HG03460 (cell line): ENCODE data around the gene MAP1B.

Experiments used
- ATAC-seq: cut with Tn5 transposase; IDR thresholded peaks from one replicate; pipeline ENCODE4 v1.9.1; 2021; ENCODE audit not compliant: unreplicated experiment

The MAP1B gene

DNA sequence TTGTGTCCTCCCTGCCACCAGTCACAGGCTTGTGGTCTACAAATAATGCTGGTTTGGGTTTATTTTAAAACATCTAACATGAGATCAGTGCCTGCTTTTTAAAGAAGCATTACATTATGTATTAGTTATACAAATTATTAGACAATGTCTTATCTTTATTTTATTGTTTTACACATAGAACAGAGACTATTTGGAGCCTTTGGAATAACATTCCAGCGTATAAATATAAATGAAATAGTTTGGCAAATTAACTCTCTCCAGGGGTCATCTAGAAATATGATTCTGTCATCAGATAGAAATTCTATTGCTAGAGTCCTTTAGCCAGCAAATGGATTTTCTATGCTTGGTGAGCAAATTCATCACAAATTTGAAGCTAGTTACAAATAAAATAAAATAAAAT lies 22.4 kb downstream of the MAP1B start:
- ATAC-seq, result no peak

DNA sequence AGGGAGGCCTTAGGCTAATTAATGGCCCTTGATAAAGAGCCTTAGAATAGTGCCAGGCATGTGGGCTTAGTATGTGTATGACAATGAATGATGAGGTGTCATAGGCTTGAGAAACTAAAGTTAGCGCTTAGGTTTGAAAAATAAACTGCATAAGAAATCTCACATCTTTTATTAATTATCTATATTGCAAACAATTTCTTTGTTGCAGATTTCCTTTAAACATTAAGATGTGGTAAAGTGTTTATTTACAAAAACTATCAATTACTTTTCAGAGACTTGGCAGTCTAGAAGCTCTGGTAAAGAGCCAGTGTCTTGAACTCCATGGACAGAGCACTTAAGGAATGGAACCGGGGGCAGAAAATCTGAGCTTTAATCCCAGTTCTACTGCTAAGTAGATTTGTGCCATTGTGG lies 23.1 kb downstream of the MAP1B start:
- ATAC-seq, result no peak

DNA sequence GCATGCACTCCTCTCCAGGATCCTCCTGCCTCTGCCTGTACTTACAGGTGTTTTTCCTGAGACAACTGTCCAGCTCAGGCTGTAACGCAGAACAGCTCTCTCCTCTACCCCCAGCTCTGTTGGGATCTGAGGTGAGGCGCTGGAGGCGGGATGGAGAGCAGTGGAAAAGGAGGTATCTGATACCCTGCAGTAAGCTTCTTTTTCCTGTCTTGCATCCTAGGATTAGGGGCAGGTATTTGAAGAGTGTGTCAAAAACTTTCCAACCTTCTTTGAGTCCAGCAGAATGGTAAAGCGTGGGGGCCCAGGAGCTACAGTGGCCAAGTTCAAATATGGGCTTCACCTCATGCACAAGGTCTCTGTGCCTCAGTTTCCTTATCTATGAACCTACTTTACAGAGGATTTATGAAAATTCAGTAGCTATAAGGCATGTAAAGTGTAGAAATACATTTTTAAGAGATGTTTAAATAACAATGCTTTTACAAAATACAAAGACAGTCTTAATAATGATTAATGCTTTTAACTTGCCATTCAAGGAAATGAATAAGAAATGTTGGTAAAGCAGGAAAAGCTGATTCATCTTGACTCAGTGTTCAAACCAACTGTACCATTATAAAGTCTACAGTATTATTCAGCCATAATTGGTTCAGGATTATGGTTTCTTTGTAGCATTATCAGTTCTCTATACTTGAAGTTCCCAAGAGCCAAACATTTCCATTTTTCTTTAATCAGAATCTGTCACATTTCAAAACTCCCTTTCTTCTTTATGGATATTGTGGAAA lies 26.1 kb downstream of the MAP1B start:
- ATAC-seq, result no peak

DNA sequence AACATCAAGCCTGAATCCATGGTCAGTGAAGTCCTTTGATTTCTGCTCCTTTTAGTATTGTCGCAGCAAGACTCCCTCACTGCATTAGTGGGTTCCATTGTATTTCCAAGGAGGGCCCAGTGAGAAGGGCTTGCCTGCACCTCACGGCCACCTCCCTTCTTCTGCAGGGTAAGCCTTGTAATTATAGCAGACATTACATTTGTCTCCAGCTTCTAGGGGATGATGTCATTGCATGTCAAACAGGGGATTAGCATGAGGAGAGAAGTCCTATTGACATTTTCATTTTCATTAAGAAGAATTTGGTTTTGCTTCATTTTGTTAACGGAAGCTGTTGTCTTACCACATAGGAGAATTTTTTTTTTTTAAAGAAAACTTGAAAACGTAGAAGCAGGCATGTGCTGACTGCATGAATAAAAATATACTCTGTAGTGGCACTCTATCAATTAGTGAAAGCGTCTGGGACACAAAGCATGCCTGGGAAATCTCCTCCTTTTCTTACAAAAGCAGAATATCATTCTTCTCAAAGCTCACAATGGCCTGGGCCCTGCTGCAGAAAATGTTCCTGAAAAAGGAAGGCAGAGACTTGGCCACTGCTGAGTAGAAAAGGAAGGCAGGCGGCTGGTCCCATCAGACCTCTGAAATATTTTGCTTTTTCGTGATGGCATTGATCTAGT lies 27.1 kb downstream of the MAP1B start:
- no peak for ATAC-seq

DNA sequence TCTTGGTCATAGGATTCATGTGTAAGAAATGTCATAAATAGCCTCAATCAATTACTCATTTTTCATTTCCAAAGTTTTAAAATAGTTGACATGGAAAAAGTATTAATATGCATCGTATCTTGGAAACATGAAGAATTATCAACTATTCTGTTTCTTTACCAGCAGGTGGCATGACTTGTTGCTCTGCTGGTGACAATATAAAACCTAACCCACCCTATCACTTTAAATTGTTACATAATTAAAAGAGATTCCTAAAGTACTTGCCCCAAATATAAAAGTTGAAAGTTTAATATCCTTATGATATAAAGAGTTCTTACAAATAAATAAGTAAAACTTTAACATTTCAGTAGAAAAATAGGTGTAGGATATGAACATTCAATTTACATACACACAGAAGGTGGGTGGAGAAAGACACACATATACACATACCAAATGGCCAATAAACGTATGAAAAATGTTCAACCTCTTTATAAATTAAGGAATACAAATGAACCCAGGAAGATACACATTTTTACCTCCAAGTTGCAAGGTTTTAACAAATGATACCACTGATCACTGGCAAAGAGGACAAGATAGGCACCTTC lies 30.6 kb downstream of the MAP1B start:
- no peak for ATAC-seq

DNA sequence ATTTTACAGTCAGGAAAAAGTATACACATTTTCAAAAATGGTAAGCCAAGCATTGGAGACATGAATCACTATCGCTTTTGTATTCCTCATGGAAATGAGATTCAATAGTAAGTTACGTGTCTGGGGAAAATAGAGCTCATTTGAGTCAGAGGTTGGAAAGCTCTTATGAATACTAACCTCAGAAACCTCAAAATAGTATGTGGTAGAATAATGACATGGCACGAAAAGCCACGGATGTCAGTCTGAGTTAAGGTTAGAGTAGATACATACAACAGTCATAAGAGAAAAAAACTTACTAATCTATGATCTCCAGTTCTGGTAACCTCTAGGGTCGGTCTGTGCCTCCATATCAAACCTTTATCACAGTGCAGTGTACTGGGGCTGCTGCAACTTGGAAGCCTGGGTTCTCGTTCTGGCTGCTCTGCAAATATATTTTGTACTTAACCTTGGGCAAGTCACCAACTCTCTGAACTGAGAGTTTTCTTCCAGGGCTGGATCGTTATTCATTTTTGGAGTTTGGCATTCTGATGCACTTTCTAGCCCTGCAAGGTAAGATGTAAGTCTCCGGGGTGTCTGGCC lies 31.8 kb downstream of the MAP1B start:
- no peak for ATAC-seq

DNA sequence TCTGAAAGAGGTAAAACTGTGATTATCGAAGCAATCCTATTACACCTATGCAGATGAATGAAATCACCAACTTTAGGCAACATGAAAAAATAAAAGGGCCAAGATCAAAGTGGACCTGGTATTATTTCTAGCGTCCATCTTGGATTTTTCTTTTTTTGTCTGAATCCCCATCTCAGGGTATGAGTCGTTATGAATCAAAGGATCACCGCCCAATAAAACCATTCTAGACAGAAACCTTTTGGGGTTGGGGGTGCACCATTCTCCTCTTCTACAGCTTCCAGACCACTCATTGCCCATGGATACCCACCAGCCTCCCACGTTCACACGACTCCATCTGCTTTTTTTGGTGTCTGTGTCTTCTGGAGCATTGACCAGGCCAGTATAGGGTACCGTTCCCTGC lies 33.4 kb downstream of the MAP1B start:
- no peak for ATAC-seq

DNA sequence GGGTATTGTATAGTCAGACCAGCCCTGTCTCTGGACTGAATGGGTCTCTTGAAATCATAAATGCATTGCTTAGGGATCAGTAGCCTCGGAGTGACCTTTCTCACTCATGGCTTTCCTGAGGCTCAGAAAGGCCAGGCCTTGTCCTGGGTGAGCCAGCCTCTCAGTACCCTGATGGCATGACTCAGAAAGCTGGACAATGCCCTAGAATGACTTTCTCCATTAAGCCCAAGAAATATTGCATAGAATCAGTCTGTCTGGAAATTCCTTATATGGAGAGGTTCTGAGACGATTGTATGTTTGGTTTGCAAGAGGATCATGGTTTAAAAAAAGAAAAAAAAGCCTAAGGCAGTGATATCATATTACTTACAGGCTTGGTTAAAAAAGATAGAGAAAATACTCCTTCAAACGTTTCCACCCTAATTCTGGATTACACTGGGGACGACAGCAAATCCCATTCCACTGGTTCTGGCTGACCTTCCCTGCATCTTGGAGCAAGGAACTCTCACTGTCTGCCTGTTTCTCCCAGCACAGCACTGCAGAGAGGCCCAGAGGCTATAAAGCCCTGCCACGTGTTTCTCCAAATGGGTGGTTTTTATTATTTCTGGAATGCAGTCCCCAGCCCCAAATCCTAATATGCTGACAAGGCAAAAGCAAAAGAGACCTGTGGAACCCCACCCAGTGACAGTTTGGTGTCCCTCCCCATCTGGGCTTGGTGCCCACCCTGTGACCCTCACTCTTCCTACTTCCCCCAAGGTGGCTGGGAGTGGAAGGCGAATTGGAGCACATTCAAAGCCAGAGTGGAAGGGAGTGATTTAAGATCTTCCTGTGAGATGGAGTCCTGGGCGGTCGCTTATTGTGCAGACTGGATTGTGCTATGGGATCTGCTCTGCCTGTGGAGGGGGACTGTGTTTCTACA lies 34.4 kb downstream of the MAP1B start:
- ATAC-seq, result no peak

DNA sequence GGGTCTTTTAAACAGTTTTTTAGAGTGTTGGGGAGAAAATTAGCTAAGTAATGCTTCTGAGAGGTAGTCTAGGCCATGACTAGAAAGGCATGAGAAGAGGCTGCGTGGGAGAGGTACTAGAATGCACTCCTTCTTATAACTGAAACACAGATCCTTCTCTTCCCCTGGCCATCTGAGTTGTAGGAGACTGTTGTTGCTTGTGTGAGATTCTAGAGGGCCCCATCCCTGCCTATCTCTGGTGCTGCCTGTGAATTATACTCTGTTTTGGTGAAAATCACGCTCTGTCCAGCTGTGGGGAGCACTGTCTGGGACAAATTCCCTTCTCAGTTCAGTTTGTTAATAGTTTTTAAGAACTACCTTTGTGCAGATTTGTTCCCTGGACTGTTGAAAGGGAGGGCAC lies 37.5 kb downstream of the MAP1B start:
- ATAC-seq, result no peak

DNA sequence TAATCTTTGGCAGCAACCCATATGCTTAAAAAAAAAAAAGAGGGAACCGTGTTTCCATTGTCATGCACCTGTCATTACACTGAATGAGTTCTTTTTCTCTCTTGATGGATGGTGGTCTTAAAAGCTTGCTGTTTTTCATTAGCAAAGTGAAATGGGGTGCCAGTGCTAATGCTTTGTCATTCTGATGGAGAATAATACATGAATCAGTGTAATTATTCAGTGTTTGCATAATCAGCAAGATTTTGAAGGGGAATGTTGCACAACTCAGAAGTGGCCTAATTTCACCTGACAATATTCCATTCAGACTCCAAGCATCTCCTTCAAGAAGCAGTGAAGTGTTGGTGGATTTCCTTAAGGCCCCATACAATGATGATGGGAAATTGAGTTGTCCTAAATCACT lies 38.1 kb downstream of the MAP1B start:
- ATAC-seq, result no peak

DNA sequence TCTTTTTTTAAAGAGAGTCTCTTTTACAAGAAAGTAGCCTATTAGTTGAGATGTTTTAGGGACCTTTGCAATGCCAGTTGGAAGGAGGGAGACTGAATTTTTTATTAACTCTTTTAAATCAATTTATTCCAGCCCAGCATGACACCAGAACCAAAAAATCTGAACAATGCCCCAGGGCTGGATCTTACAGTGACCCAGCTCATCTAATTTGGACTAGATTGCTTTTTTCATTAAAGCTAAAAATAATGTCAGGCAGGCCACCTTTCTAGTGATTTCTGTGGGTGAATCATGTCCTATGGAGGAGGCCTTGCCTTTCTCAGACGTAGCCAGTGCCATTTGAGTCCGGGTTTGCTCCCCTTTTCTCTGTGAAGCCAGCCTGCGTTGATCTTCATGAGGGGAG lies 38.8 kb downstream of the MAP1B start:
- ATAC-seq, result no peak

DNA sequence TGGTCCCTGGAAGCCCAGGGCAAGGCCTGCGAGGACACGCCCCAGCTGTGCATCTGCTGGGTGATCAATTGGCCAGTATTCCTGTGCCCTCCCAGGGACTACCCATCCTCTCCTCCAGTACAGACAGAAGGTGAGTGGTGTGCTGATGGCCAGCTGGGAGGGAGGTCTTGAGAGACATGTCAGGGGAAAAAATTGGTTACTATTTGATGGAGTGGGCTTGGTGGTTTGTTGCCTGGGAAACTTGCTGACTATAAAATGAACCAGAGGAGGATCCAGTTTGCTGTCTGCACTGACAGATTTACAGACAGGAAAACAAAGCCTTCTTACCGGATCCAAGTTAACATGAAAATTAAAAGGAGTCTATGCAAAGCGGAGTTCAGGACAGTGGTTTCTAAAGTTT lies 40.3 kb downstream of the MAP1B start:
- ATAC-seq, result no peak

DNA sequence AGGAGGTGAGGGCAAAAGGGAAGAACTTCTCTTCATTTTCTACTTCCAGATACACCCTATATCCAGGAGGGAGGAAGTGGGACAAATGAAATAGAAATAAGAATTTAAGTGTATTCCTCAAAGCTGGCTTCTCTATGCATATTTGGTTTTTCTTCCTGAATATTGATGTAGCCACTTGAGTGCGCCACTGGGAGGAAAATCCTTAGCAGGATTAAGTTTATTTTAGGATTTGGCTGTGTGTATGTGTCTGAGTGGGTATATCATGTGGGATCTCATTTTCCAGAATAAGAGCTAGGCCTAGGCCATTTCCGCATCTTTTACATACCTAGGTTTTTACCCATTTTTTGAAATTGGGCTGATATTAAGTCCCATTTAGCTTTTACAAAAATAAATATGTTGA lies 42.5 kb downstream of the MAP1B start:
- ATAC-seq, result no peak

DNA sequence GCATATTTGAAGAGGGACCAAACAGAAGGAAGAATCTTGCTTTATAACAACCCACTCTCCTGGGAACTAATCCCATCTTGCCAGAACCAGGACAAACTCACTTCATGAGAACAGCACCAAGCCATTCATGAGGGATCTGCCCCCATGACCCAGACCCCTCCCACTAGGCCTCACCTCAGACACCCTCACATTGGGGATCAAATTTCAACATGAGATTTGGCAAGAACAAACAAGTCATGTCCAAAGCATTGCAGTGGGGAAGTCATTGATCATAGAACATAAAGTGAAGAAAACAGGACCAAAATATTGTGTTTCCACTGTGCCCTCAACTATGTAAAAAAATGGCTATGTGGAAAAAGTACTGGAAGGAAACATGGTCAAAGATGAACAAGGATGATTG lies 43.9 kb downstream of the MAP1B start:
- ATAC-seq, result no peak

DNA sequence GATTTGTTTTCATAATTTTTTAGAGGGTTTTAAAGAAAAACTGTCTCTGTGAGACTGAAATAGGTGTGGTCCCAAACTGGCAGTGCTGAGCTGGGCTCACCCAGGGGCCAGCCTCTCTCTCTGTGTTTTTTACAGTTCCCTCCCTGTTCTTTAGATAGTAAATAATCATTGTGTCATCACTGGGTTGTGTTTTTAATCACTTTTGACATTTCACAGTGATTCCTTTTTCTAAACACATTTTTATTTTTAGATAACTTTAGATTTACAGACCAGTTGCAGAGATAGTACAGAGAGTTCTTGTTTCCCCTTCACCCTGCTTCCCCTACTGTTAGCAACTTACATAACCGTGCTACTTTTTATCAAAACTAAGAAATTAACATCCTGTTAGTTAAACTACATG lies 44.4 kb downstream of the MAP1B start:
- ATAC-seq, result no peak

DNA sequence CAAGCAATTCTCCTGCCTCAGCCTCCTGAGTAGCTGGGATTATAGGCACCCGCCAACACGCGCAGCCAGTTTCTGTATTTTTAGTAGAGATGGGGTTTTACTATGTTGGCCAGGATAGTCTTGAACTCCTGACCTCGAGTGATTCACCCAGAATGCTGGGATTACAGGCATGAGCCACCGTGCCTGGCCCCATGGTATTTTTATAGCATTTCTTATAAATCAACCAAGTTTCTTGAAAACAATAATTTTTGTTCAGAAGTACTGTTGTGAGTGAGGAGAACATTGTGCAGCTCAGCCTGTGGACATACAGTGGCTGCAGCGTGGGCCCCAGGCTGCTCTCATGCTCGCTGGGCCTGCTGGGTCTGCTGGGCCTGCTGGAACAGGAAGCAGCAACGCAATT lies 45.3 kb downstream of the MAP1B start:
- no peak for ATAC-seq

DNA sequence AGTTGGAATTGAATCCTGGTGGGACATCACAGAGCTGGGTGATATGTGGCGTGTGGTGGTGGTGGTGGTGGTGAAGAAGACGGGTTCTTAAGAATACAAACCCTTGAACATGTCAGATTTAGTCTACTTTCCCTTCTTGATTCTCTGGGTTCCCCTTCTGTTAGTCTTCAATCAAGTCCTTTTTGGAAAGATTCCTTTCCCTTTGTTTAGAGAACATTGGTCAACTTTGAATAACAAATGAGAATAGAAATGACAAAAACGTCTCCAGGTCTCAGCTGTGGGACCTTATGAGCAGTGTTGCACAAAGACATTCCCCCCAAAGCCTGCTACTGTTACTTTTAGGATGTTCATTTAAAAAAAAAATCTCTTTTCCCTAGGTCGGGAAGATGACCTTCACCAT lies 46.3 kb downstream of the MAP1B start:
- no peak for ATAC-seq

DNA sequence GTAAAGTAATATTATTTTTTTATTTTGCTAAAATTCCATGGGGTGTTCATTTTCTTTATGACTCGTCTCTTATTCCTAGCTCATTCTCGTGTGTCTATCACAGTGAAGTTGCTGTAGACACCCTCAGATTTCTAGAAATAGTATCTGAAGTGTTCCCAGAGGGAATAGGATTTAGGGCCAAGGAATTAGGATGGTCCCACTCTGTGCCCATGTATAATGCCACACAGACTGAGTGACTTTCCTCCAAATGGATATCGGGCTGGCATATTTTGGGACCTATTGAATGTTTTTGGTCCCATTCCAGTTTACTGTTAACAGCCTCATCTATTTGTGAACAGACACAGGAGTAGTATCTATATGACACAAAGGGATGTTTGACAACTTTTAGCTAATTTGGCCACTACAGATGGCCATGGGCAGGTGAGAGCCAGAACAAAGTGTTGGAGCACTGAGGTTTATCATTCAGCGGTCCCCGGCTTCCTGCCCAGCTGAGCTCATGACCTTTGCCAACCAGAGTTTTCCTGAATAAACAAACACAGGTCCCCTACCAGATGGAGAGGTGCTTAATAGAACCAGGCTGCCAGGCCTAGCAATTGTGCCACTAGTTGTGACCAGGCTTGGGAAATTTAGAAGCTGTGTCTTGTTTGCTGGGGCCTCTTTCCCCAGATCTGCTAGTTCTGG lies 46.9 kb downstream of the MAP1B start:
- no peak for ATAC-seq

DNA sequence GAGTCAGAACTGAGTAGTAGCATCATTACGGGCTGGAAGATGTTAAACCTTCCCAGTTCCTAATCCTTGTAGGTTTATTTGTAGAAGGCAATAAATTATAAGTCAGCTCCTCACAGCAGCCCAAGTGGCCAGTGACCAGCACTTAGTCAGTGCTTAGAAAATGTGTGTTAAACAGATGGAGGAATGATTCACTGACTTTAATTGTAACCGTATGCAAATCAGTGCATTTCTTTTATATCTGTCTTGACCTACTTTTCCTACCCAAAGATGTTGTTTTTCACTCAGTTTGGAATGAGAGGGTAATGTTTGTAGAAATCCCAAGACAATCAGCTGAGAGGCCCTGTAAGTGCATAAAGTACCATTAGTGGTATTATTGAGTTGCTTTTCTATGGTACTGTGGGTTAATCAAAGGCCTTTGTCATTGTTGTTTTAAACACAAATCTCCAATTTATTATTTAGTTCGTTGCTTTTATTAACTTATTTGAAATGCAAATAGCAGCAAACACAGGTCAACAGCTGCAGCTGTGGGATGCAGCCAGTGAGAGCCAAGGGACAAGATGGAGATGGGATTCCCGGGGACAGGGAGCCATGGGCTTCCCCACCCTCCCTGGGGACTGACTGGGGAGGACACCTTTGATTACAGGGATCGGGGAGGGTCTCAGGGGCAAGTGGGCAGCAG lies 49.8 kb downstream of the MAP1B start:
- ATAC-seq, result no peak

DNA sequence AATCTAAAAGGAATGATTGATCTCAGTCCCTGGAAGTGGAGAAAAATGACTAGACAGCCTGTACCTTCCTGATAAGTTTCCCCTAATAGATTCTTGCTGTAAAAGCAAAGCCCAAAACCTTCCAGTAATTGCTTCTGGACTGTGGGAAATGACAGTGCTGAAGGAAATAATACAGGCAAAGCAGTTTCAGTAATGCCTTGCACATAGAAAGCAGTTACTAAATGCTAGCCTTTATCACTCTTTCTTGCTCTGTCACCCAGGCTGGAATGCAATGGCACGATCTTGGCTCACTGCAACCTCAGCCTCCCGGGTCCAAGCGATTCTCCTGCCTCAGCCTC lies 50.3 kb downstream of the MAP1B start:
- ATAC-seq, result no peak
